ENCODE data around the gene ZNF417. TPM values are rescaled to one million over a fixed set of nuclear protein-coding genes. Genes with fewer than 3 reads are reported as not detected.
"Not testable (repeated sequence)": the region's sequence is repeated elsewhere in the genome, so short reads cannot be mapped to it uniquely, and the experiment has no call there.

Gene ZNF417
- total RNA-seq, 1 donor from 2014 or later = 16.2 TPM

GRCh38 chr19:57903618-57904184 lies 12.7 kb downstream of the ZNF417 start:
- Histone ChIP-seq H3K9me3 (peaks cover 38% of the 10 kb centered on the region), H3K36me3 (peaks cover 15% of the 10 kb centered on the region), H3K4me1 (no peaks in the 10 kb centered on the region), H3K4me3 (no peak overlapping the region), H3K27ac (no peak overlapping the region), H3K27me3 (ENCODE audit: low read depth) (no peaks in the 10 kb centered on the region)
- DNase-seq (no peak), ATAC-seq (no peak)
- TF ChIP-seq CTCF (IDR thresholded peaks at IDR 0.05) = no peak
- intact Hi-C loops (cut with DNase I) = no loop called here

GRCh38 chr19:57900311-57900710 lies 16.1 kb downstream of the ZNF417 start:
- DNase-seq = no peak

GRCh38 chr19:57890706-57891105 lies 25.7 kb downstream of the ZNF417 start:
- H3K27ac ChIP-seq; ATAC-seq; DNase-seq; H3K36me3 ChIP-seq; H3K27me3 ChIP-seq (ENCODE audit: low read depth); H3K4me3 ChIP-seq; H3K4me1 ChIP-seq; intact Hi-C loops (cut with DNase I): not testable (repeated sequence)
- peaks cover 11% of the 10 kb centered on the region for H3K9me3 ChIP-seq

More at GRCh38 chr19:57900311-57900710, 16.1 kb downstream of the ZNF417 start:
- no peak for TF ChIP-seq CTCF (IDR thresholded peaks at IDR 0.05)
- Histone ChIP-seq H3K4me3 (no peak overlapping the region), H3K9me3 (peaks cover 13% of the 10 kb centered on the region), H3K27me3 (ENCODE audit: low read depth) (no peaks in the 10 kb centered on the region), H3K4me1 (no peaks in the 10 kb centered on the region), H3K27ac (no peak overlapping the region), H3K36me3 (no peaks in the 10 kb centered on the region)
- no peak for ATAC-seq
- intact Hi-C loops (cut with DNase I) = no loop called here

- Histone ChIP-seq H3K27me3 (ENCODE audit: low read depth) (no peaks in the 10 kb centered on the region), H3K27ac (peak within 1 kb of the TSS; percentile 63), H3K9me3 (peaks cover 22% of the 10 kb centered on the region), H3K4me3 (peak within 1 kb of the TSS; percentile 67), H3K4me1 (peaks cover 4% of the 10 kb centered on the region), H3K36me3 (no peaks in the 10 kb centered on the region)
- intact Hi-C loops (cut with DNase I) = no loop called here
- ATAC-seq (peak; percentile 93 to 95), DNase-seq (peak; percentile 78)
- TF ChIP-seq CTCF (IDR thresholded peaks at IDR 0.05) = peak; percentile 37
These were observed 27.7 kb downstream of the ZNF417 start, which contains the start of gene ZNF814 for GRCh38 chr19:57888560-57889231. TSS of gene ZNF814 (minus strand) at chr19:57889037. CDS start at chr19:57888802, 235 bp downstream.

GRCh38 chr19:57888107-57888559 lies 28.3 kb downstream of the ZNF417 start:
- Histone ChIP-seq H3K4me1 (peaks cover 4% of the 10 kb centered on the region), H3K9me3 (peaks cover 27% of the 10 kb centered on the region), H3K36me3 (no peaks in the 10 kb centered on the region), H3K4me3 (peak overlapping the region; percentile 67), H3K27ac (peak overlapping the region; percentile 63), H3K27me3 (ENCODE audit: low read depth) (no peaks in the 10 kb centered on the region)
- DNase-seq (no peak), ATAC-seq (no peak)
- TF ChIP-seq CTCF (IDR thresholded peaks at IDR 0.05) = no peak
- intact Hi-C loops (cut with DNase I) = no loop called here
